Measurements from ENCODE around the gene GAB2.
"Not testable (repeated sequence)": the region's sequence is repeated elsewhere in the genome, so short reads cannot be mapped to it uniquely, and the experiment has no call there.

The GAB2 gene

DNA sequence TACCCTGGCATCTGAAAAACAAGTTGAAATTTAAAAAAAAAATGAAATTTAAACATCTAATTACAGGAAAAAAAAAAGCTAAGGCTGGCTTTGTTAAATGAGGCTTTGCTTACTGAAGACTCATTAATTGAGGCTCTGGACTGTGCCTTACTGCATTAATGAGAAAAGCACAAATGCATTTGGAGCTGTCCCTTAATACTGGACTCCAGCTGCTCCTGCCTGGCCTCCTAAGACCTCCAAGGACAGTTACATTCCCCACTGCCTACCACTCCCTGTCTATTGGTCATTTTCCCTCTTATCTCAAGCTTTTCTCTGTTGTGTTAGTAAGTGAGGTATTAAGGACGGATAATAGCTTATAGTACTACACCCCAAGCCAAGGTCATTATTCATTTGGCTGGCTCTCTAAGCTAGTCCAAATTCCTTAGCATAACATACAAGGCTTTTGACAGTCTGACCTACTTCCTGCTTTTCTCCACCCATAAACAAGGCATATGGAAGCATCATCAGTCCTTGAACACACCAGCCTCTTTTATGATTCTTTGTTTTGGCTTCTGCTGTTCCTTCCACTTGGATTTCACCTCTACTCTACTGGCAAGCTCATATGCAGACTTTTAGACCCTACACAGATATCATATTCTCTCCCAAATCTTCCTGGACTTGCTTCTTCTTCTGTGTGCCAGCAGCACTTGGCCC lies 166.4 kb downstream of the GAB2 start:
- no peak for DNase-seq (ENCODE audit: low read depth in 2 of 2)

GRCh38 chr11:78250099-78250498 lies 167.5 kb downstream of the GAB2 start:
- DNase-seq (ENCODE audit: low read depth in 2 of 2), result no peak

DNA sequence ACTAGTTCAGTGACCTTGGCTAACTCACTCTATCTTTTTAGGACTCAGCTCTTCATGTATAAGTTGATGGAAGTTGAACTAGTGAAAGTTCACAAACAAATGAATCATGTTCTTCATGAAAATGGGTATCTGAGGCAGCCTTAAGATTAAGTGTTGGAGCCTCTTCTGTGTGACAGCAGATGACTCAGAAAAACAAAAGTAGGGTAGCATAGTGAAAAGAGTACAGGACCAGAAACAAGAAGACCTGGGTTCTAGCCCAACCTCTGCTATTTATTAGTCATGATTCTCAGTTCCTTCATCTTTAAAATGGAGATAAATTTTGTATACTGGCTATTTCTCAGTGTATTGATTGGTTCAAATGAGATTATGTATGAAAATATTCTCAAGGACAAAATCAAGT lies 168.7 kb downstream of the GAB2 start:
- DNase-seq (ENCODE audit: low read depth in 2 of 2), result no peak

GRCh38 chr11:78248191-78248590 lies 169.4 kb downstream of the GAB2 start:
- DNase-seq (ENCODE audit: low read depth in 2 of 2), result peak; percentile 58 to 69

- DNase-seq (ENCODE audit: low read depth in 2 of 2), result peak; percentile 43 to 45
These were observed 172.9 kb downstream of the GAB2 start for GRCh38 chr11:78244546-78245255.

GRCh38 chr11:78244080-78244479 lies 173.5 kb downstream of the GAB2 start:
- DNase-seq (ENCODE audit: low read depth in 2 of 2), result no peak

DNA sequence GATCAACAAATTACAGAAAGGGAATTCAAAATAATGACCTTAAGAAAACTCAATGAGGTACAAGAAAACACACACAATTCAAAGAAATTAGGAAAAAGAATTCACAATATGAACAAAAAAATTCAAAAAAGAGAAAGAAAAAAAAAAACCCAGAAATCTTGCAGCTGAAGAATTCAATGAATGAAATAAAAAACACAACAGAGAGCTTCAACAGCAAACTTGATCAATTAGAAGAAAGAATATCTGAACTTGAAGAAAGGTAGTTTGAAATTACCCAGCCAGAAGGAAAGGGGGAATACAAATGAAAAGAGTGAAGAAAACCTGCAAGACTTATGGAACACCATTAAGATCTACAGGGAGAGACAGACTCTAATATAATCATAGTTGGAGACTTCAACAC lies 176.1 kb downstream of the GAB2 start:
- DNase-seq (ENCODE audit: low read depth in 2 of 2), result no peak

DNA sequence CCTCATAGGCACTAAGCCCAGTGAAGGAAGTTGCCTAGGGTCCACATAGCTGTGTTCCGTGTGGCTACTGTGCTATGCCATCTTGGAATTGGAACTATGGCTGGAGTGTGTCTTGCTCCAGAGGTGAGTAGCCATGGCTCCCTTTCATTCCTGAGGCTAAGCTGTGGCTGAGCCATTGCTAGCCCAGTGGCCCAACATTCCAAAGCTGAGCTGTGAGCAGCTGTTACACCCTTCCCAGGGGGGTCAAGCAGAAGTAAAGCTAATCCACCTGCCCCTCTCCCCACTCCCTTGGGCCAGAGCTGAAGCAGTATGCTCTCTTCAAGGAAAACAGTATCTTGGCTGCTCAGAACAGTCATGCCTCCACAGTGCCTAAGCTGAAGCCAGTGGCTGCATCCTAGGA lies 177.8 kb downstream of the GAB2 start:
- DNase-seq (ENCODE audit: low read depth in 2 of 2), result no peak

GRCh38 chr11:78237293-78238046 lies 180.2 kb downstream of the GAB2 start:
- DNase-seq (ENCODE audit: low read depth in 2 of 2), result no peak

GRCh38 chr11:78234006-78234405 lies 183.6 kb downstream of the GAB2 start:
- no peak for DNase-seq (ENCODE audit: low read depth in 2 of 2)

GRCh38 chr11:78233046-78233445 lies 184.6 kb downstream of the GAB2 start:
- not testable (repeated sequence) for DNase-seq (ENCODE audit: low read depth in 2 of 2)

DNA sequence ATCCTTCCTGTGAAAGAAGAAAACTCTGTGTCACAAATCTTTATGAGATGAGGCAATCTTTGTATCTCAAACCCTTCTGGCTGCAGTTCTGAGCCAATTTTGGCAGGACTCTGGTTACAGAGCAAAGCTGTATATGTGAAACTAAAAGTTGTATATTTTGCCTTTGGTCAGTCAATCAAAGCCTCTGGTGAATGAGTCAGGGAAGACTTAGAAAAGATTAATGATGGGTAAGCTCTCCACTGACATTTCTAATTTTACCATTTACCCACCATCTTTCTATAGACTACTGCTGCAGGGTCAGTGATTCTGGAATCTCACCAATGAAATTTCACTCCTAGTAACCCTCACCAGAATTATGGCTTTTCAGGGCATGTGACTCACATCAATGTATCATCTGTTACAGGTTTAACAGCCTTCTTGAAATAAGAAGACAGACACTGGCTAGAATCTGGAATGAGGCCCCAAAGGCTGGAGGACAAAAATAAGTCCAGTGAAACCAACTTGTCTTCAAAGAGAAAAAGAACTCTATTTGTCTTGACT lies 185.6 kb downstream of the GAB2 start:
- DNase-seq (ENCODE audit: low read depth in 2 of 2), result peak; percentile 76 to 78

DNA sequence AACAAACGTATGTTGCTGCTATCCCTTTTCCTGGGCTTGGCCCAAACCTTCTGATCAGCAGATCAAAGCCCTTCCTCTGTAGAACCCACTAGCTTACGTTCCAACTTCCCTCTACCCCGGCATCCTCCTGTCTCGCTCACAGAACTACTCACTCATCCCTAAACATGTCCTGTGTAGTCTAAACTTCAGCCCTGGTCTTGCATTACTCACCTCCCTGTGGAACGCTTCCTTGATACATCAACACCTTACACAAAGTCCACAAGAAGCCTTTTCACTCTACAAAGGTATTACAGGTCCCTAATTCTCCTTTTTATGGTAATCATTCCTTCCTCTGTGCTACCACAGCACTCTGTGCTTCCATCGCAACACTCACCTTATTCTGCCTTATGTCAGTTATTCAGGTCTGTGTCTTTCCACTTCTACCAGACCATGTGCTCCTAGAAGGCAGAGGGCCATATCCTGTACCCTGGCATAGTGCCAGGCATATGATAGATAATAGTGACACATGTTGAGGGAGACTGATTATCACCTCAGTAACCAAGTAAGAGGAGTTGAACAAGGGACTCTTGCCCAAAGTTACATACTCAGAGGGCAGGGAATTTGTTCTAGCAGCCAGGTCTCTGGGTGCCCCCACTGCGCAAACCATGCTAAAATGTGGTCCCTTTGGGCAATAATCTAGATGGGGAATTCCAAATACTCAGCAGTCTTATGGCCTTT lies 187.3 kb downstream of the GAB2 start:
- no peak for DNase-seq (ENCODE audit: low read depth in 2 of 2)

DNA sequence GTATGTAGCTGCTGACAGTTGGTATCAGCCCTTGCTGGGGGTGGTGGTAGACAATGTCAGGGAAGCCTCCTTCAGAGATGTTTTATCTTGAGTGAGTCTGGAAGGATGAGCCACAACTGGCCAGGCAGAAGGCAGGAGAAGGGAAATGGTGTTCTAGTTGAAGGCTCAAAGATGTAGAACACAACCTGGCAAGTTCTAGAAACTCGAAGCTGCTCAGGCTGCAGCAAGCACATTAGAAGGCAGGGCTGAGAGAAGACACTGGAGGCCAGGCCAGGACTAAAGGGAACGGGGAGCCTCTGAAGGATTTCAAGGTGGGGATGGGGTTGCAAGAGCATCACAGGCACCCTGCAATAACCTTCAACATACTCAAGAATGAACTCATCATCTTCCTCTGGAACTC lies 188.5 kb downstream of the GAB2 start:
- no peak for DNase-seq (ENCODE audit: low read depth in 2 of 2)

- DNase-seq (ENCODE audit: low read depth in 2 of 2), result peak; percentile 27 to 31
These were observed 189.2 kb downstream of the GAB2 start for GRCh38 chr11:78228467-78228866.

- DNase-seq (ENCODE audit: low read depth in 2 of 2), result no peak
These were observed 189.7 kb downstream of the GAB2 start for GRCh38 chr11:78227921-78228320.

- DNase-seq (ENCODE audit: low read depth in 2 of 2), result no peak
These were observed 190.6 kb downstream of the GAB2 start for GRCh38 chr11:78226684-78227680.

DNA sequence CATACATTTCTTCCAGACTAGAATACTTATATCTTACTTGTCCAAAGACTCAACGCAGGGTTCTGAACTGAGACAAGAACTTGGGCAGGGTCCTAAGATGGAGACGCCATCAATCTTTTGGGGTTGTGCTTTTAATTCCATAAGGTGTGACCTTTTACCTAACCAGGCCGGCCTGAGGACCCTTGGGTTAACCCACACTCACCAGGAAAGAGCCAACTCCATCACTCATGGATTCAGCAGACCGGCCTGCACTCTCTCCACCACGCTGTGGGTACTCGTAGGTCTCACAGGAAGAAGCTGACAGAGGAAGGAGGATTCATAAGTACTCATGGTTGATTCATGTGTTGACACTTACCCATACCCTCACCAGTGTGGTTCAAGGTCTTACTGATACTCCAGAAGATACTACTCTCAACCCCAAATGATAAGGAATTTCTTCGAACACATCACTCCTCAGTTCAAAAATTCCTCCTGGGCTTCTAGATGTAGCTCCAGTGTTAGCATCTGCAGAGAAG lies 192.7 kb downstream of the GAB2 start:
- DNase-seq (ENCODE audit: low read depth in 2 of 2), result no peak

DNA sequence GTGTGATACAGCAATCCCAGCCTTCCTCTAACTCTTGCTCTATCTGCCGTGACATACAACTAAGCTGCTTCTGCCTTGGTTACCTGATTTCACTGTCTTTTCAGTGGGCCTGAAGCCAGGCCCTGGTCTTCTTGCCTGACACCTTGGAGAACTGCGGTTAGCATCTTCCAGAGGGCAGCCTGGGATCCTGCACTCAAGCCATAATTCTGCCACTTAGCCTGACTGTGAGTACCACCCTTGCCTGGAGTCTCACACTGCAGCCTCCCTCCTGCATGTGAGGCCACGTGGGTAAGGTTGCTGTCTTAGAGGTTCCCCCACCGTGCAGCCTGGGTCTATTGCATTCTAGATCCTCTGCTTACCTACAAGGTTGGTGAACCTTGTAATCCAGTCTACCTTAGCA lies 193.1 kb downstream of the GAB2 start:
- DNase-seq (ENCODE audit: low read depth in 2 of 2), result no peak

- no peak for DNase-seq (ENCODE audit: low read depth in 2 of 2)
These were observed 194.2 kb downstream of the GAB2 start for GRCh38 chr11:78223320-78223954.
